Uterus (tissue), 4 donors: ENCODE measurements around the gene SLCO2A1. TPM values are rescaled to one million over a fixed set of nuclear protein-coding genes. Genes with fewer than 3 reads are reported as not detected.
A peak's percentile ranks its signal among the peaks of the same experiment; 100 is the strongest.

Experiments
- DNase-seq, 2 donors: peaks; one replicate each; pipeline ENCODE4 v3.0.0-alpha.2; 2019 to 2020
- H3K27ac ChIP-seq, 2 donors: fragments of 200-600 bp; sonication (generic); 1 replicate in 1 of 2; 2 replicates in 1 of 2; pipeline ENCODE4 v1.5.1; 2016 to 2018
- H3K27me3 ChIP-seq, 2 donors: fragments of 200-600 bp; sonication (generic); one replicate each; pipeline ENCODE4 v1.5.1; 2018 to 2019; ENCODE audit warnings: control low read depth in 1 of 2
- H3K36me3 ChIP-seq, 2 donors: fragments of 200-600 bp; sonication (generic); one replicate each; pipeline ENCODE4 v1.5.1; 2019; ENCODE audit warnings: control low read depth in 1 of 2
- H3K4me1 ChIP-seq, 2 donors: fragments of 200-600 bp; sonication (generic); one replicate each; pipeline ENCODE4 v1.5.1; 2018 to 2019; ENCODE audit warnings: control low read depth in 1 of 2
- H3K4me3 ChIP-seq, 2 donors: fragments of 200-600 bp; sonication (generic); 1 replicate in 1 of 2; 2 replicates in 1 of 2; pipeline ENCODE4 v1.5.1; 2018 to 2019; ENCODE audit warnings: mild to moderate bottlenecking in 1 of 2
- H3K9me3 ChIP-seq, 2 donors: fragments of 200-600 bp; sonication (generic); one replicate each; pipeline ENCODE4 v1.5.1; 2019; ENCODE audit warnings: control low read depth in 1 of 2
- POLR2A ChIP-seq, 2 donors: fragments of 450-650 bp; IDR thresholded peaks; one replicate each; pipeline ENCODE4 v1.6.1; 2016; ENCODE audit warnings: antibody characterized with exemption in 2 of 2, mild to moderate bottlenecking in 1 of 2, moderate library complexity in 1 of 2
- intact Hi-C: fragments of 100-400 bp; cut with DNase I; formaldehyde crosslinking; loops from one replicate; pipeline ENCODE4 v1.15.1; 2023; ENCODE audit warnings: low total_unique reads
- total RNA-seq, 4 donors: library from RNA; depleted of rRNA in 3 of 4; stranded (reverse); fragments of >200 nt in 3 of 4; gene quantifications; one replicate each; pipeline versions ENCODE4 v1.1.0 to v1.2.4, GENCODE V29; 2014 to 2023
- TF ChIP-seq, protein P1 (sequence below), 4 experiments: fragments of 200-600 bp in 2 of 4; fragments of 450-650 bp in 2 of 4; sonication (generic) in 2 of 4; IDR thresholded peaks; one replicate each; pipeline ENCODE4 v1.5.1; 2016 to 2019; ENCODE audit warnings: antibody characterized with exemption in 4 of 4, mild to moderate bottlenecking in 2 of 4, moderate library complexity in 1 of 4
- donor health status: DM: yes; HTN: yes; CAD: no.

Gene SLCO2A1
- total RNA-seq, 4 donors from 2014 or later, result 3.0 to 168 (median 79.6) TPM

DNA sequence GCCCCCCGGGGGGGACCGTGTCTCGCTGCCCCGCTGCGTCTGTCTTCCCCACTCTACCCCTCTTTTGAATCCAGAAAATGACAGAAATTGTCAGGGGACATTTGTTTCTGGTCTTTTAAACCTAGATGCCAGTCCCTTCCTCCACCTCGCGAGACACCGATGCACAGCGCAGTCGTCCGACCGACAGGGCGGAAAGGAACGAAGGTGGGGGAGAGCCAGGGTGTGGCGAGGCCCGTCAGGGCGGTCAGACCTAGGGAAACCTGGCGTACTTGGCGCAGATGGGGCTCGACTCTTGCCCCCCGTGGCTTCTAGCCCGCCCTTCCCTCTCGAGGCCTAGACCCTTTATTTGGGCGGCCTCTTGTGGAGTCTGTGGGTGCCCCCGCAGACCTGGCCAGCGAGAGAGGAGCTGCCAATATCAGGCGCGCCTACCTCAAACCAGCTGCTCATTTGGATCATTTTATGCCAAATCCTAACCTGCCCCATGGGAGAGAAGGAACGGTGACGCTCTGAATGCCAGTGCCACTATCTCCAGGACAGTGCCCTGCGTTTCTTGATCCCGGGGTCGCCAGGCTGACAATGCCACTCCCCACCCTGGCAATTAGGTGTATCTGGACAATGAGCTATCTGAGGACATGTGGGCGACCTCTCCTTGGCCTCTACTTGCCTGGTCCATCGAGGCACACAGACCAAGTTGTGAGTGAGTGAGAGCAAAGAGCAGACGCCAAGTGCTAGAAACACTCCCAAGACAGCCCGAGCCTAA lies 133.5 kb downstream of the SLCO2A1 start:
- no peak for DNase-seq
- H3K27ac ChIP-seq, result no peak overlapping the region
- peak overlapping the region; percentile 47 to 59 for H3K4me3 ChIP-seq
- TF ChIP-seq, protein P1, sequence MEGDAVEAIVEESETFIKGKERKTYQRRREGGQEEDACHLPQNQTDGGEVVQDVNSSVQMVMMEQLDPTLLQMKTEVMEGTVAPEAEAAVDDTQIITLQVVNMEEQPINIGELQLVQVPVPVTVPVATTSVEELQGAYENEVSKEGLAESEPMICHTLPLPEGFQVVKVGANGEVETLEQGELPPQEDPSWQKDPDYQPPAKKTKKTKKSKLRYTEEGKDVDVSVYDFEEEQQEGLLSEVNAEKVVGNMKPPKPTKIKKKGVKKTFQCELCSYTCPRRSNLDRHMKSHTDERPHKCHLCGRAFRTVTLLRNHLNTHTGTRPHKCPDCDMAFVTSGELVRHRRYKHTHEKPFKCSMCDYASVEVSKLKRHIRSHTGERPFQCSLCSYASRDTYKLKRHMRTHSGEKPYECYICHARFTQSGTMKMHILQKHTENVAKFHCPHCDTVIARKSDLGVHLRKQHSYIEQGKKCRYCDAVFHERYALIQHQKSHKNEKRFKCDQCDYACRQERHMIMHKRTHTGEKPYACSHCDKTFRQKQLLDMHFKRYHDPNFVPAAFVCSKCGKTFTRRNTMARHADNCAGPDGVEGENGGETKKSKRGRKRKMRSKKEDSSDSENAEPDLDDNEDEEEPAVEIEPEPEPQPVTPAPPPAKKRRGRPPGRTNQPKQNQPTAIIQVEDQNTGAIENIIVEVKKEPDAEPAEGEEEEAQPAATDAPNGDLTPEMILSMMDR (IDR thresholded peaks at IDR 0.05), result no peak
- TF ChIP-seq POLR2A (IDR thresholded peaks at IDR 0.05), result no peak
- H3K9me3 ChIP-seq, result no peaks in the 10 kb centered on the region
- intact Hi-C loops, result no loop called here
- no peaks in the 10 kb centered on the region for H3K36me3 ChIP-seq
- H3K4me1 ChIP-seq, result no peaks in the 10 kb centered on the region
- no peaks in the 10 kb centered on the region for H3K27me3 ChIP-seq

DNA sequence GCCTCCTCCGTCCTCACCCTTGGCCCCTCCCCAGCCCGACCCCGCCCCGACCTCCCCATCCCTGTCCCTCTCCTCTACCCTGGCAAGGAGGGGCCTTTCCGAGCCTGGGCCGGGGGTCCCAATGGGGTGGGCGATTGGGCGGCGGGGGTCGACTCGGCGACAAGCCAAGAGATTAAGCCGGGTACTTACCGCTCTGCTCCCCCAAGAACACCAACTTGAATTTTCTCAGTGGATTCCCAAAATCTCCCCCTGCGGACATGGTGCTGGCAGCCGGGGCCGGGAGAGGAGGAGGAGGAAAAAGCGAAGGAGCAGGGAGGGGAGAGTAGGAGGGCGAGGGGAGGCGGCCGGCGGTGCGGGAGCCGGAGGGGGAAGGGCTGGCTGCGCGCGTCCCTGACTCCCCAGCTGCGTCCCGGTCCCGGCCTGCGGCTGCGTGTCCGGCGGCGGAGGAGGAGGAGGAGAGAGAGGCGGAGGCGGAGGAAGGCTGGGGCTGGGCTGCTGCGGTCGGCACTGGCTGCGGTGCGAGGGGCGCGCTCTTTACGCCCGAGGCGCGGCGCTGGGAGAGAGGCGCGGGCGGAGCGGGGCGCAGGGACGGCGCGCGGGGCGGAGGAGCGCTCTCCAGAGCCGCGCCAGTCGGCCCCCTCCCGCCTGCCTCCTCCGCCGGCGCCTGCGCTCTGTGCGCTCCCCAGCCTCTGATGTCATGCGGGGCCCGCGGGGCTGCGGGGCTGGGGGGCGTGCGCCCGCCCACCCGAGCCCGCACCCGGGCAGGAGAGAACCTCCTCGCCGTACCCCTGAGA lies 134.3 kb downstream of the SLCO2A1 start, which contains the start of gene RAB6B:
Gene RAB6B (minus strand): TSS at position 675 of the 794 bp plus-strand sequence. CDS start 416 bp downstream, at position 259.
- H3K27ac ChIP-seq, result no peak within 1 kb of the TSS
- intact Hi-C loops, result no loop called here
- DNase-seq, result peak in 1 of 2 donors; percentile 22
- H3K4me3 ChIP-seq, result peak within 1 kb of the TSS; percentile 47 to 59
- H3K27me3 ChIP-seq, result no peaks in the 10 kb centered on the region
- H3K9me3 ChIP-seq, result no peaks in the 10 kb centered on the region
- H3K36me3 ChIP-seq, result no peaks in the 10 kb centered on the region
- no peaks in the 10 kb centered on the region for H3K4me1 ChIP-seq
- TF ChIP-seq POLR2A (IDR thresholded peaks at IDR 0.05), result no peak
- TF ChIP-seq, protein P1 (IDR thresholded peaks at IDR 0.05), result no peak

DNA sequence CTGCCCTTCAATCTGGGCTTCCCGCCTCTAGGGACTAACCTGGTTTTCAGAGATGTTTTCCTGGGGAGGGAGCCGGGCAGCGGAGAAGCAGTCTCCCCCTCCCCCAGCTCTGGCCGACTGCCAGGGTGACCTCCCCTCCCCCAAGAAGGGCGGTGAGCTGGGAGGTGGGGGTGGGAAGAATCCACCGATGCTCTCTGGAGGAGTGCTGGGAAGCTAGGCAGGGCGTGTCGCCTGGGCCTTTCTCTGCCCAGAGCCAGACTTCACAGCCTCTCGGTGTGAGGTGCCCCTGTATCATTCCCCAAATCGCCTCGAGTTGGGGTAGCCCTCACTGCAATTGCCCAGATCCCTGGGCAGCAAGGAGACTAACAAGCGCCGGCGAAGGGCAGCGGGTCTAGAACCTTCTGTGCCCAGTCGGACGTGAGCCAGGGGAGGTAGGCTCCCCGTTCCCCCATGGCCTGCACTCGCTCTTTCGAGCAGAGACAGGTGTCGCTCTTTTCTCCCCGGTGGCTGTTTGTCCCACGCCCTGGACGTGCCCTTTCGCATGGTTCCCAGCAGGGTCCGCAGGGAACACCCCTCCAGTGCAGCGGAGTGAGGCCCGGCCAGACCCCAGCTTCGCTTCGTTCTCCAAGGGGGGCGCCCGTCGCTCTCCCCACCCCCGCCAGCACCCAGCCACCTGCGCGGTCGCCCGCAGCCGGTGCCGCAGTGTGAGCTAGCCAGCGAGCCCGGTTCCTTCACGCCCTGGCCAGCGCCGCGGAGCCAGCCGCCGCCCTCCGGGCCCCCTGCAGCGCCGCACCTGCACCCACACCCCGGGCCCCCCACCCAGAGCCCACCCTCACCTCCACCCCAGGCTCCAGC lies 135.1 kb downstream of the SLCO2A1 start:
- no peaks in the 10 kb centered on the region for H3K36me3 ChIP-seq
- H3K4me1 ChIP-seq, result no peaks in the 10 kb centered on the region
- TF ChIP-seq, protein P1 (IDR thresholded peaks at IDR 0.05), result no peak
- TF ChIP-seq POLR2A (IDR thresholded peaks at IDR 0.05), result no peak
- no peak for DNase-seq
- H3K27me3 ChIP-seq, result no peaks in the 10 kb centered on the region
- no peaks in the 10 kb centered on the region for H3K9me3 ChIP-seq
- peak overlapping the region; percentile 47 to 59 for H3K4me3 ChIP-seq
- intact Hi-C loops, result no loop called here
- no peak overlapping the region for H3K27ac ChIP-seq

DNA sequence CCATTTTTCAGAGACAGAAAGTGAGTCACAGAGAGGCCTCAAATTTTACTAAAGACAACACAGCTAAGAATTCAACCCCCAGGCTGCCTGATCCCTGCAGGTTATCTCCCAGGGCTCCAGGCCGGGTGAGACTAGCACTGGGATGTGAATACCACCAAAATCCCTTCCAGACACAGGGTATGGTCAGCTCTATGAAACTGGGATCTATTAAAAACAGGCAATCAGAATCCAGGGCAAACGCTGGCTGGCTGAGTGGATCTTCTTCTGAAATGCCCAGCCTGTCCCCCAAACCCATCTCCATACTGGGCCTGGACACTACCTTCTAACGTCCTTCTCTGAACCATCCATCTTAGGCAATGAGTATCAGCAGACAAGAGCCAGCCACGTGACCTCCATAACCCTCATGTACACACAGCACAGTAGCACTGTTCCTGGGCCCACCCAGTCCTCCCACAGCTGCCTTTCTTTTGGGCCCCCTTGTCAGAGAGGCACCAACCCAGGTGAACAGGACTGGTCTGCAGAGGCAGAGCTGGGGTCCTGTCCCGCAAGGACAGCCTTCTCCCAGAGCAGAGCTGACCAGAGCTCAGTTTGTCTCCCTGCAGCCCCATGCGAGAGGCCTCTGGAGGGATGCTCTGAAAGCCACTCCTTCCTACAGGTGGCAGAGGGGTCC lies 135.9 kb downstream of the SLCO2A1 start:
- H3K36me3 ChIP-seq, result no peaks in the 10 kb centered on the region
- no peak for DNase-seq
- no peak overlapping the region for H3K27ac ChIP-seq
- H3K4me3 ChIP-seq, result no peak overlapping the region
- no peaks in the 10 kb centered on the region for H3K4me1 ChIP-seq
- H3K9me3 ChIP-seq, result no peaks in the 10 kb centered on the region
- intact Hi-C loops, result no loop called here
- H3K27me3 ChIP-seq, result no peaks in the 10 kb centered on the region
- no peak for TF ChIP-seq POLR2A (IDR thresholded peaks at IDR 0.05)
- TF ChIP-seq, protein P1 (IDR thresholded peaks at IDR 0.05), result no peak
